ENCODE measurements around the gene NUMA1. TPM values are rescaled to one million over a fixed set of nuclear protein-coding genes. Genes with fewer than 3 reads are reported as not detected.

Gene NUMA1
- total RNA-seq, 1 donor from 2014 or later = 150 TPM

DNA sequence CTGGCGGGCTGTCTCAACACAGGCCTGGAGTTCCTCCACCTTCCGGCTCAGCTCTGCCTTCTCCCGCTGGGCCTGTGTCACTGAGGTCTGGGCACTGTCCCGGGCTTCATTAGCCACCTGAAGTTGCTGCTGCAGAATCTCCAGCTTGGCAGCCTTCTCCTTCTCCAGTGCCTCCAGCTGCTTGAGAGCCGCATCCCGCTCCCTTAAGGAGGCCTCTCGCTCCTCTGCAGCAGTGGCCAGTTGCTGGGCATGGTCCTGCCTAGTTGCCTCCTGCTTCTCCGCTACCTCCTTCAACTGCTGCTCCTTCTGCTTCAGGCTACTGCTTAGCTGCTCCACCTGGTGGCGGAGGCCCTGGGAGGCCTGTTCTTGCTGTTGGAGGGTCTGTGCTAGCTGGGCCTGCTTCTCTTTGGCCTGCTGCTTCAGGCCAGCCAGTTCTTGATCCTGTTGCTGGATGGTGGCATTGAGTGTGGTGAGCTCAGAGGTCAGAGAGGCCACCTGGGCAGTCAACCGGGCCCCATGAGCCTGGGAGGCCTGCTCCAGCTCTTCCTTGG lies 64.8 kb downstream of the NUMA1 start:
- Mint-ChIP-seq H3K36me3 (ENCODE audit: low read depth) (peaks cover 62% of the 10 kb centered on the region), H3K27ac (peak overlapping the region; percentile 21), H3K4me1 (ENCODE audit: low read depth) (no peaks in the 10 kb centered on the region), H3K27me3 (ENCODE audit: insufficient read depth) (no peaks in the 10 kb centered on the region), H3K4me3 (no peak overlapping the region), H3K9me3 (no peaks in the 10 kb centered on the region)
- intact Hi-C loops (cut with micrococcal nuclease) = no loop called here
- DNase-seq (ENCODE audit: low spot score) = no peak

DNA sequence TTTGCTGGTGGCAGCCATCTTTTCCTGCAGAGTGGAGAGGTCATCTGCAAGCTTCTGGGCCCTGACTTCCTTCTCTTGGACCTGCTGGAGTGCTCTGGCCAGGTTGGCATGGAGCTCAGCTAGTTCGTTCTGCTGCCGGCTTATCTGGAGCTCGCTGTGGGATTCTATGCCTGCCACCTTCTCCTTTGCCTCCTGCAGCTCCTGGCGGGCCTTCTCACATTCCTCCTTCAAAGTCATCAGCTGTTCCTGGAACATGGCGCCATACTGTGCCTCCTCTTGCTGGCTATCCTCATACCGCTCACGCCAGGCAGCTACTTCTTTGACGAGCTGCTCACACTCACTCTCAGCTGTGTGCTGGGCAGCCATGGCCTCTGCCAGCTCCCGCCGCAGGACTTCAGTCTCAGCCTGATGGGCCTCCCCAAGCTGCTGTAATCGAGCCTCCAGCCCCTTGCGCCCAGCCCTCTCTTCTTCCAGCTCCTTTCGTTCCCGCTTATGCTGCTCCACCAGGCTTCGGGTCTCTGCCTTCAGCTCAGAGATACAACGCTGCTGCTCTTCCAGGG lies 65.5 kb downstream of the NUMA1 start:
- Mint-ChIP-seq H3K27me3 (ENCODE audit: insufficient read depth) (no peaks in the 10 kb centered on the region), H3K36me3 (ENCODE audit: low read depth) (peaks cover 56% of the 10 kb centered on the region), H3K4me1 (ENCODE audit: low read depth) (no peaks in the 10 kb centered on the region), H3K4me3 (no peak overlapping the region), H3K9me3 (no peaks in the 10 kb centered on the region), H3K27ac (no peak overlapping the region)
- intact Hi-C loops (cut with micrococcal nuclease) = no loop called here
- DNase-seq (ENCODE audit: low spot score) = no peak

DNA sequence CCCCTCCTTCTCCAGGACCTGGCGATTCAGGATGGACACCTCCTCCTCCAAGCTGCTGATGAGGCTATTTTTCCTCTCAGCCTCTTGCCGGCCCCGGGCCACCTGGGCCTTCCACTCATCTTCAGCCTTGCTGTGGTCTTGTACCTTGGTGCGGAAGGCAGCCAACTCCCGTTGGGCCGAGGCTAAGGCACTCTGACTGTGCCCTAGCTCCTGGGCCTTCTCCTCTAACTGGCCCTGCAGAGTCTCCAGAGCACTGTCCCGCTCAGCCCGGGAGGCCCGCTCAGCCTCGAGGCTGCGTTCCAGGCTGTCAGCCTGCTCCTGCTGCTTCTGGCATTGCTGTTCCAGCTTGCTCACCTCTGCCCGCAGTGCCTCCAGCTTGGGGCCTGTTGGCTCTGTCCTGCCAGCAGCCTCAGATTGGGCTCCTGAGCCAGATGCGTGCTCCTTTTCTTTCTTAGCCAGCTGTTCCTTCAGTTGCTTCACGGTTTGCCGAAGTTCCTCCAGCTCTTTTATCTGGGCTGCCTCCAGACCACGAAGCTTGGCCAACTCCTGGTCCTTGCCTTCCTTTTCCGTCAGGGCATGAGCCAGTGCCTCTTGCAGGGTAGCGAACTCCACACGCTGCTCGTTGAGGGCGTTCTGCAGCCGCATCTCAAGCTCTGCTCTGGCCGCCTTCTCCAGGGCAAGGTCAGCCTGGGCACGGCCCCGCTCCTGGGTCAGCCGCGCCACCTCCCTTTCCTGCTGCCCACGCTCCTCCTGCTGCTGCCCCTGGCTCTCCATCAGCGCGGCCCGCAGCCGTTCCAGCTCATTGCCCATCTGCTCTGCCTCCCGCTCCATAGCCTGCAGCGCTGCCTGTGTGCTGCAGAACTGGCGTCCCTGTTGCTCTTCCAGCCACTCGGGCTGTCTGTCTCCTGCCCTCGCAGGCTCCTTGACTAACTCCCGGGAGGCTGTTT lies 66.3 kb downstream of the NUMA1 start:
- no peak overlapping the region for H3K4me3 Mint-ChIP-seq
- H3K4me1 Mint-ChIP-seq (ENCODE audit: low read depth) = no peaks in the 10 kb centered on the region
- intact Hi-C loops (cut with micrococcal nuclease) = no loop called here
- no peaks in the 10 kb centered on the region for H3K9me3 Mint-ChIP-seq
- H3K36me3 Mint-ChIP-seq (ENCODE audit: low read depth) = peaks cover 54% of the 10 kb centered on the region
- no peak for DNase-seq (ENCODE audit: low spot score)
- peaks cover 2% of the 10 kb centered on the region for H3K27me3 Mint-ChIP-seq (ENCODE audit: insufficient read depth)
- no peak overlapping the region for H3K27ac Mint-ChIP-seq

DNA sequence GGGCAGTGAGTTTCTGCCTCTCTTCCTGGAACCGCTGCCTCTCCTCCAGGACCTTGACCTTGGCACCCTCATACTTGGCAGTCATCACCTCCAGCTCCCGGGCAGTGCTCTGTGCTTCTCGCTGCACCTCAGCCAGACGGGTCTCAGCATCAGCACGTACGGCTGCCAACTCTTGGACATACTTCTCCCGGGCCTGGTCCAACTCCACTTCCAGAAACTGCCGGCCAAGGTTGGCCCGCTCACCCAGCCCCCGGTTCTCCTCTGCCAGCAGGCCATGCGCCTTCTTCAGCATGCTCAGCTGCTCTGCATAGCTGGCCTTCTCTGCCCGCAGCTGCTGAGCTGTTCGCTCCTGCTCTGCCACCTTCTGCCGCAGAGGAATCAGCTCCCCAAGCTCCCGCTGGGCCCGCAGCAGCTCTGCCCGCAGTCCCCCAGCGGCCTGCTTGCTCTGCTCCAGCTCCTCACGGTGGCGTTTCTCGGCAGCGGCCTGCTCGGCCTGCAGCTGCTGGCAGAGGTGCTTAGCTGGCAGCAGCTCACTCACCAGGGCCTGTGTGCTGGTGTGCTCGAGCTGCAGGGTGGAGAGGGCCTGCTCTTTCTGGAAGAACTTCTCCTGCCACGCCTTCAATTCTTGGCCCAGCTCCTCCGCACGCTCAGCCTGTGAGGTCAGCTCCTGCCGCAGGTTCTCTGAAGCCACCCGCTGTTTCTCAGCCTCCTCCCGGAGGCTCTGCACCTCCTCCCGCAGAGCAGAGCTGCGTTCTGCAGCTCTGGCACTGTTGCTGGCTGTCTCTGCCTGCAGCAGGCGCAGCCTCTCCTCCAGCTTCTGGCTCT lies 67.2 kb downstream of the NUMA1 start:
- no peak overlapping the region for H3K27ac Mint-ChIP-seq
- H3K27me3 Mint-ChIP-seq (ENCODE audit: insufficient read depth) = peaks cover 2% of the 10 kb centered on the region
- H3K4me1 Mint-ChIP-seq (ENCODE audit: low read depth) = no peaks in the 10 kb centered on the region
- no peak for DNase-seq (ENCODE audit: low spot score)
- intact Hi-C loops (cut with micrococcal nuclease) = no loop called here
- H3K36me3 Mint-ChIP-seq (ENCODE audit: low read depth) = peaks cover 53% of the 10 kb centered on the region
- H3K4me3 Mint-ChIP-seq = no peak overlapping the region
- no peaks in the 10 kb centered on the region for H3K9me3 Mint-ChIP-seq

GRCh38 chr11:72012091-72012630 lies 68.2 kb downstream of the NUMA1 start:
- no peak overlapping the region for H3K4me3 Mint-ChIP-seq
- no peak overlapping the region for H3K27ac Mint-ChIP-seq
- DNase-seq (ENCODE audit: low spot score) = no peak
- H3K27me3 Mint-ChIP-seq (ENCODE audit: insufficient read depth) = peaks cover 2% of the 10 kb centered on the region
- peaks cover 53% of the 10 kb centered on the region for H3K36me3 Mint-ChIP-seq (ENCODE audit: low read depth)
- intact Hi-C loops (cut with micrococcal nuclease) = no loop called here
- H3K9me3 Mint-ChIP-seq = no peaks in the 10 kb centered on the region
- H3K4me1 Mint-ChIP-seq (ENCODE audit: low read depth) = no peaks in the 10 kb centered on the region

DNA sequence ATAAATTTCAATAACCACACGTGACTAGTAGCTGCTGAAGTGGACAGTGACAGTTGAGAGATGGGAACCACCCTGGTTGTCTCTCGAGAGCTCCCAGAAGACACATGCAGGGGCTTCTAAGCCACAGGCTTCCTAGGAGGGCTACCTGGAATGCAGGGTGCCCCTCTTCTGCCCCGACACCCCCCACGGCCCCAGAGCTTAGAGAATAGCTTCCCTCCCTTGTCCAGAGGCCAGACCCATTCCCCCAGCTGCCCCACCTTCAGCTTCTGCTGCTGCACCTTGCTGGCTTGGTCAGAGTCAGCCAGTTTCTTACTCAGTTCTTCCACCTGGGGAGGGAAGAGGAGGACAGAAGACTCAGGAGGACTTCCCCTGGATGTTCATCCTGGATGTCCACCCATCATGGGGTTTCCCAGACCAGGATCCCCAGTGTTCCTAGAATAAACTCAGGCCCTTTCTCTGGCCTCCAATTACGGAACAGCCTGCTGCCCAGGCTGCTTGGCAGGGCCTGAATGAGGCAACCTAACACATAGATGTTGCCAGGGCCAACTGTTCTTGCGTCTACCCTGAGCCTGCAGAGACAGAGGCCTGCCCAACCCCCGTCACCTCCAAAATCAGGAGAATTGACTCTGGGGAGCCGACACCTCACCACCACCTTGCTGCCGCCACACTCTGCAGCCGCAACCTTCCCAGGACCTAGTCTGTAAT lies 69.7 kb downstream of the NUMA1 start:
- Mint-ChIP-seq H3K4me3 (no peak overlapping the region), H3K27ac (peak overlapping the region; percentile 18), H3K27me3 (ENCODE audit: insufficient read depth) (peaks cover 2% of the 10 kb centered on the region), H3K9me3 (no peaks in the 10 kb centered on the region), H3K4me1 (ENCODE audit: low read depth) (no peaks in the 10 kb centered on the region), H3K36me3 (ENCODE audit: low read depth) (peaks cover 54% of the 10 kb centered on the region)
- DNase-seq (ENCODE audit: low spot score) = no peak
- intact Hi-C loops (cut with micrococcal nuclease) = no loop called here

DNA sequence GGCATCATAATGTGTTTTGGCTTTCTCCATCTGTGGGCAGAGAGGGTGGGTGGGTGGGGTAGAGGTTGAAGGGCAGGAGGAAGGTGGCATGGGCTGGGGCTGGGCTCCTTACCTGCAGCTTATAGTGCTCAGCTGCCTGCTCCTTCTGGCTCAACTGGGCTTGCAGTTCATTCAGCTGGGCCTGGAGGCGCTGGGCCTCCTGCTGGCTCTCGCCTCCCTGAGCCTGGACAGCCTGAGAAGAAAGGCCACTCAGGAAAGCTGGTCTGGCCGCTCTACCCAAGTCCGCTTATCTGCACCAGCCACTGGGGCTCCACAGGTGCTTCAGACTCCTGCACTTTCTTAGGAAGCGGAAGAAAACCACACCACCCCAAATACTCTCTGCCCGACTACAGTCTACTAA lies 71.2 kb downstream of the NUMA1 start:
- H3K36me3 Mint-ChIP-seq (ENCODE audit: low read depth) = peaks cover 44% of the 10 kb centered on the region
- H3K4me3 Mint-ChIP-seq = no peak overlapping the region
- H3K27me3 Mint-ChIP-seq (ENCODE audit: insufficient read depth) = peaks cover 2% of the 10 kb centered on the region
- H3K9me3 Mint-ChIP-seq = no peaks in the 10 kb centered on the region
- intact Hi-C loops (cut with micrococcal nuclease) = no loop called here
- H3K27ac Mint-ChIP-seq = no peak overlapping the region
- no peaks in the 10 kb centered on the region for H3K4me1 Mint-ChIP-seq (ENCODE audit: low read depth)
- DNase-seq (ENCODE audit: low spot score) = no peak

GRCh38 chr11:72008728-72009127 lies 71.6 kb downstream of the NUMA1 start:
- DNase-seq (ENCODE audit: low spot score) = no peak
- Mint-ChIP-seq H3K27ac (no peak overlapping the region), H3K4me1 (ENCODE audit: low read depth) (no peaks in the 10 kb centered on the region), H3K36me3 (ENCODE audit: low read depth) (peaks cover 47% of the 10 kb centered on the region), H3K9me3 (no peaks in the 10 kb centered on the region), H3K4me3 (no peak overlapping the region), H3K27me3 (ENCODE audit: insufficient read depth) (peaks cover 2% of the 10 kb centered on the region)
- intact Hi-C loops (cut with micrococcal nuclease) = no loop called here

DNA sequence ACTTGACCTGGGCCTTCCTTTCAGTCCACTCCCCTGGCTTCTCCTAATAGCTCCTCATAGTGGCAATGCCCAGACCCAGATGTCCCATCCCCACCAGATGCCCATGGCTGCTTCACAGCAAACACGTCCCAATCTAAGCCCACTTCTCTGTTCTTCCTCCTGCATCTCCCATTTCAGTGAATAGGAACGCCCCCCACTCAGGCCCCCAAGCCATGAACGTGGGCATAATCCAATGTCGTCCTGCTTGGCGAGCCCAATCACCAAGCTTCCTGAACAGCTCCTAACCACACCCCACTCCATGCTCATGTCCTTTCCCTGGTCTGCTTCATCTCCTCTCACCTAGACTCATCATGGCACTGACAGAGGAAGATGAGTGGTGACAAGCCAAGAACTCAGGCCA lies 72.8 kb downstream of the NUMA1 start:
- no peaks in the 10 kb centered on the region for H3K4me1 Mint-ChIP-seq (ENCODE audit: low read depth)
- peaks cover 2% of the 10 kb centered on the region for H3K27me3 Mint-ChIP-seq (ENCODE audit: insufficient read depth)
- H3K36me3 Mint-ChIP-seq (ENCODE audit: low read depth) = peaks cover 51% of the 10 kb centered on the region
- no peaks in the 10 kb centered on the region for H3K9me3 Mint-ChIP-seq
- H3K27ac Mint-ChIP-seq = peak overlapping the region; percentile 11
- DNase-seq (ENCODE audit: low spot score) = no peak
- H3K4me3 Mint-ChIP-seq = no peak overlapping the region
- intact Hi-C loops (cut with micrococcal nuclease) = no loop called here

DNA sequence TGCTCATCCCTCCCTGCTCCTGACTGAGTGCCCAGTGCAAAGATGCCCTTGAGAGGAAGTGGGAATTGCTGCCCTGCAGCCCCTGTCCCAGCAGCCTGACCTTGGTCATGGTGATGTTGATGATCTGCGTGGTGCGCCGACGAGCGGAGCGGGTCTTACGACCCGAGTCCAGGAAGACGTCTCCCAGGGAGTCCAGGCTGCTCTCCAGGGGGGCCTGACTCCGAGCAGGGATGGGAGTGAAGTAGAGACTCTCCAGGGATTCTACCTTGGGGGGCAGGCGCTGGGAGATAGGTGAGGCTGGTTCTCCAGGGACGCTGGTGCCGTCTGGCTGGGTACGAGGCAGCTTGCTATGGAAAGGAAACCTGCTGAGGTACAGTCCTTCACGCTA lies 73.3 kb downstream of the NUMA1 start:
- Mint-ChIP-seq H3K36me3 (ENCODE audit: low read depth) (peaks cover 54% of the 10 kb centered on the region), H3K27me3 (ENCODE audit: insufficient read depth) (peaks cover 2% of the 10 kb centered on the region), H3K4me1 (ENCODE audit: low read depth) (no peaks in the 10 kb centered on the region), H3K9me3 (no peaks in the 10 kb centered on the region), H3K4me3 (no peak overlapping the region), H3K27ac (no peak overlapping the region)
- intact Hi-C loops (cut with micrococcal nuclease) = no loop called here
- no peak for DNase-seq (ENCODE audit: low spot score)

DNA sequence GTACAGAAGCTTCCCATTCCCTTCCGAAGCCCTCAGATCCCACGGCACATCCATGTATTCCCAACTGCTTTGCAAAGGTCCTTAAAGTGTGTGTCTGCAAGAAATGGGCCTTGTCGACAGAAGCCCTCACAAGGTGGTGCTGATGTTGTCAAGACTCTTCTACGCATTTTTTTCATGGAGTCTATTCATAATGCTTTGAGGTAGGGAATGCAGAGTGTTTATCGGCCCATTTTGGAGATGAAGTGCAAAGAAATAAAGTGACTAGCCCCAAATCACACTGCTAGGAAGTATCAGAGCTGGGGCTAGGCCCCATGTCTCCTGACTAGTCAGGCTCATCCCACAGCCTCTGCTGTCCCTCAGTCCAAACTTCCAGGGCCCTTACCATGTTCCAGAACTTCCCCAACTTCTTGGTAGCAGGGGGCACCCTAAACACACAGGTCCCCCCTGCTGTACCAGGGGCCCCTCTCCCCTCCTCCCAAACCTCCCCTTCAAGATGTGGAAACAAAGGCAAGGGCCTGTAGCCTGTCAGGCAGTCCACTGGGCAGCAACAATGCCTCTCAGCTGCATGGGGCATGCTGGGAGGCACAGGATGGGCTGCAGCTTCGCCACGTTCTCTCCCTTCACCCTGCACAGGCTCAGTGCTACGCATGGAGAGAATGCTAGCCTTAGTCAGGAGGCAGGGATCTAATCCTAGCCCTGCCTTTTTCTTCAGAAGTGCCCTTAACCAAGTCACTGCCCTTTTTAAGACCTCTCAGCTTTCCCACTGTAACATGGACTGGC lies 73.8 kb downstream of the NUMA1 start:
- no peak for DNase-seq (ENCODE audit: low spot score)
- Mint-ChIP-seq H3K4me3 (no peak overlapping the region), H3K4me1 (ENCODE audit: low read depth) (no peaks in the 10 kb centered on the region), H3K36me3 (ENCODE audit: low read depth) (peaks cover 56% of the 10 kb centered on the region), H3K9me3 (no peaks in the 10 kb centered on the region), H3K27me3 (ENCODE audit: insufficient read depth) (peaks cover 2% of the 10 kb centered on the region), H3K27ac (no peak overlapping the region)
- intact Hi-C loops (cut with micrococcal nuclease) = no loop called here

Measured in activated T-helper 1 cell treated with anti-CD3 and anti-CD28 coated beads, Interleukin-12 subunit alpha, Interleukin-12 subunit beta, Interleukin-2, Interleukin-4 antibody, amounts not matched to agents 30 ng/mL and 10 ng/mL and 1 ng/mL, durations not matched to agents 14 hours and 24 hours and 36 hours (primary cell).